Right renal pelvis (tissue), 4 donors: ENCODE results near the gene PTGER2. TPM values are rescaled to one million over a fixed set of nuclear protein-coding genes. Genes with fewer than 3 reads are reported as not detected.

Experiments
- DNase-seq, 4 donors: peaks; one replicate each; pipeline ENCODE4 v3.0.0-alpha.2; 2013; ENCODE audit warnings: low read depth in 4 of 4, low spot score in 3 of 4, missing footprints in 1 of 4
- polyA plus RNA-seq, 4 donors: library from polyadenylated mRNA; unstranded; fragments of 120-200 nt; gene quantifications; one replicate each; pipeline ENCODE4 v1.2.1, GENCODE V29; 2013; ENCODE audit not compliant: insufficient read length in 4 of 4

Gene PTGER2
- polyA plus RNA-seq, 4 donors = 6.2 to 8.7 (median 7.2) TPM

GRCh38 chr14:52365071-52365470 lies 51.0 kb downstream of the PTGER2 start:
- DNase-seq = no peak

GRCh38 chr14:52366796-52367315 lies 52.7 kb downstream of the PTGER2 start:
- no peak for DNase-seq

GRCh38 chr14:52369305-52369801 lies 55.2 kb downstream of the PTGER2 start:
- no peak for DNase-seq

- no peak for DNase-seq
These were observed 56.4 kb downstream of the PTGER2 start for GRCh38 chr14:52370406-52370935.

GRCh38 chr14:52377940-52378339 lies 63.8 kb downstream of the PTGER2 start:
- no peak for DNase-seq

Other genes starting within 250 kb of the PTGER2 start
- 100 to 1,000 TPM; 103 to 133 (median 112) TPM for gene NID2, start 245.3 kb upstream of the PTGER2 start, polyA plus RNA-seq
- gene PTGDR, start 46.6 kb upstream of the PTGER2 start, polyA plus RNA-seq = under 1 TPM; 0.31 to 0.60 (median 0.53) TPM
- 10 to 100 TPM; 22.0 to 25.1 (median 23.3) TPM for gene TXNDC16, start 238.2 kb downstream of the PTGER2 start, polyA plus RNA-seq
- gene GPR137C, start 238.5 kb downstream of the PTGER2 start, polyA plus RNA-seq = 1 to 10 TPM; 6.7 to 9.7 (median 8.0) TPM